GM19193 (cell line): ENCODE measurements around the gene SYT5.

Experiments
- POLR2A ChIP-seq: IDR thresholded peaks from 4 replicates; pipeline ENCODE4 v1.6.1; 2011; ENCODE audit not compliant: insufficient read depth, insufficient read length; ENCODE audit errors: extremely low read depth

The SYT5 gene

GRCh38 chr19:55160128-55160985, 19.7 kb downstream of the SYT5 start:
- TF ChIP-seq POLR2A, result no peak

- TF ChIP-seq POLR2A, result no peak
Observed at GRCh38 chr19:55158848-55159749, 21.0 kb downstream of the SYT5 start.

- TF ChIP-seq POLR2A, result no peak
Observed at GRCh38 chr19:55158423-55158822, 21.7 kb downstream of the SYT5 start.

GRCh38 chr19:55157064-55157908, 22.8 kb downstream of the SYT5 start, which contains the start of gene TNNI3:
TNNI3 (minus strand) TSS chr19:55157732; CDS start chr19:55157589, 143 bp downstream.
- TF ChIP-seq POLR2A, result no peak

- TF ChIP-seq POLR2A, result no peak
Observed at GRCh38 chr19:55156202-55157063, 23.7 kb downstream of the SYT5 start.

- no peak for TF ChIP-seq POLR2A
Observed at GRCh38 chr19:55153652-55154264, 26.3 kb downstream of the SYT5 start.

GRCh38 chr19:55152017-55152416, 28.1 kb downstream of the SYT5 start:
- no peak for TF ChIP-seq POLR2A

- no peak for TF ChIP-seq POLR2A
Observed at GRCh38 chr19:55149078-55150003, 30.7 kb downstream of the SYT5 start, which contains the start of gene TNNT1. TNNT1 (minus strand) TSS chr19:55149206; CDS start chr19:55147157, 2,049 bp downstream.

GRCh38 chr19:55147545-55148251, 32.4 kb downstream of the SYT5 start:
- TF ChIP-seq POLR2A, result no peak

GRCh38 chr19:55146705-55147273, 33.3 kb downstream of the SYT5 start:
- TF ChIP-seq POLR2A, result no peak

GRCh38 chr19:55146078-55146704, 33.9 kb downstream of the SYT5 start:
- TF ChIP-seq POLR2A, result no peak

GRCh38 chr19:55145232-55145631, 34.9 kb downstream of the SYT5 start:
- TF ChIP-seq POLR2A, result no peak
